IMR-90 (cell line): ENCODE measurements around the gene UBE2N. TPM values are rescaled to one million over a fixed set of nuclear protein-coding genes. Genes with fewer than 3 reads are reported as not detected.

Experiments used
- ATAC-seq: fragments of 200-7000 bp; cut with Tn5 transposase; 2 replicates; pipeline ENCODE4 v1.9.1; 2020; ENCODE audit warnings: low read depth, mild to moderate bottlenecking, moderate library complexity
- BruUV-seq: library from RNA; stranded (reverse); fragments of 400-500 nt; replicated peaks from 2 replicates; lab custom pipeline; 2021; lab: Mats Ljungman, UMichigan
- CTCF ChIA-PET: fragments of 300-600 bp; formaldehyde crosslinking; extraction: SDS; loops from one replicate; lab custom pipeline; 2021; ENCODE audit warnings: antibody characterized with exemption; lab: Yijun Ruan, JAX
- POLR2A ChIA-PET: fragments of 300-600 bp; sonication (Branson Sonifier 250); formaldehyde crosslinking; loops from one replicate; lab custom pipeline; 2022; ENCODE audit warnings: antibody characterized with exemption; ENCODE audit not compliant: unreplicated experiment; lab: Charles Lee
- DNase-seq: peaks from one replicate; pipeline ENCODE4 v3.0.0; 2013
- H2AFZ ChIP-seq: replicated peaks from 2 replicates; pipeline ENCODE3; 2013; ENCODE audit warnings: low read length, mild to moderate bottlenecking; ENCODE audit not compliant: poor library complexity
- H2AK5ac ChIP-seq: 2 replicates; pipeline ENCODE4 v1.6.1; 2013; ENCODE audit warnings: low read depth, low read length, inconsistent platforms
- H2AK9ac ChIP-seq: replicated peaks from 2 replicates; pipeline ENCODE3; 2013; ENCODE audit warnings: mild to moderate bottlenecking, low read depth, low read length, moderate library complexity; ENCODE audit not compliant: poor library complexity
- H2BK120ac ChIP-seq: 2 replicates; pipeline ENCODE4 v1.6.1; 2013; ENCODE audit warnings: low read depth, low read length, inconsistent platforms
- H2BK15ac ChIP-seq: 3 replicates; pipeline ENCODE4 v1.6.1; 2013; ENCODE audit warnings: low read depth, low read length, inconsistent platforms
- H2BK20ac ChIP-seq: 2 replicates; pipeline ENCODE4 v1.6.1; 2013; ENCODE audit warnings: low read depth, mild to moderate bottlenecking, inconsistent platforms, low read length, moderate library complexity
- H2BK5ac ChIP-seq: 2 replicates; pipeline ENCODE4 v1.6.1; 2013; ENCODE audit warnings: mild to moderate bottlenecking, low read depth, low read length, inconsistent platforms; ENCODE audit not compliant: poor library complexity, severe bottlenecking
- H3K14ac ChIP-seq: replicated peaks from 2 replicates; pipeline ENCODE4 v1.6.1; 2013; ENCODE audit warnings: low read depth, low read length, inconsistent platforms
- H3K18ac ChIP-seq: 2 replicates; pipeline ENCODE4 v1.6.1; 2013; ENCODE audit warnings: low read depth, low read length, control low read depth
- H3K23ac ChIP-seq: 2 replicates; pipeline ENCODE4 v1.6.1; 2013; ENCODE audit warnings: low read depth, low read length, inconsistent platforms
- H3K27ac ChIP-seq: 2 replicates; pipeline ENCODE4 v1.5.1; 2013; ENCODE audit warnings: mild to moderate bottlenecking, control low read depth, low read length; ENCODE audit not compliant: insufficient read depth
- H3K27me3 ChIP-seq: 2 replicates; pipeline ENCODE4 v1.6.1; 2013; ENCODE audit warnings: low read length; ENCODE audit not compliant: control insufficient read depth, insufficient read depth
- H3K36me3 ChIP-seq: 2 replicates; pipeline ENCODE4 v1.6.1; 2013; ENCODE audit warnings: low read length, mixed read lengths; ENCODE audit not compliant: control insufficient read depth, insufficient read depth
- H3K4ac ChIP-seq: 2 replicates; pipeline ENCODE4 v1.6.1; 2013; ENCODE audit warnings: low read depth, low read length, inconsistent platforms
- H3K4me1 ChIP-seq: 2 replicates; pipeline ENCODE4 v1.6.1; 2013; ENCODE audit warnings: low read length, mixed read lengths; ENCODE audit not compliant: control insufficient read depth, insufficient read depth
- H3K4me2 ChIP-seq: 2 replicates; pipeline ENCODE4 v1.6.1; 2013; ENCODE audit warnings: low read depth, mild to moderate bottlenecking, control low read depth, low read length, moderate library complexity
- H3K4me3 ChIP-seq: 2 replicates; pipeline ENCODE4 v1.5.1; 2013; ENCODE audit warnings: low read depth, mild to moderate bottlenecking, control low read depth, low read length, moderate library complexity; ENCODE audit not compliant: insufficient read depth
- H3K56ac ChIP-seq: 2 replicates; pipeline ENCODE4 v1.6.1; 2013; ENCODE audit warnings: low read length, inconsistent platforms; ENCODE audit not compliant: insufficient read depth; ENCODE audit errors: extremely low read depth
- H3K79me1 ChIP-seq, 2 experiments: 2 replicates each; pipeline ENCODE4 v1.6.1; 2013; ENCODE audit warnings: low read length in 2 of 2, inconsistent platforms in 1 of 2, low read depth in 1 of 2
- H3K9ac ChIP-seq: 2 replicates; pipeline ENCODE4 v1.6.1; 2013; ENCODE audit warnings: low read depth, low read length, control low read depth
- H3K9me1 ChIP-seq: 2 replicates; pipeline ENCODE4 v1.6.1; 2013; ENCODE audit warnings: low read length, inconsistent platforms; ENCODE audit not compliant: insufficient read depth
- H3K9me3 ChIP-seq: 2 replicates; pipeline ENCODE4 v1.6.1; 2013; ENCODE audit warnings: low read length; ENCODE audit not compliant: control insufficient read depth, insufficient read depth
- H4K20me1 ChIP-seq: 2 replicates; pipeline ENCODE4 v1.6.1; 2013; ENCODE audit warnings: low read length, inconsistent platforms; ENCODE audit not compliant: insufficient read depth
- H4K5ac ChIP-seq: 2 replicates; pipeline ENCODE4 v1.6.1; 2013; ENCODE audit warnings: mild to moderate bottlenecking, low read depth, low read length, control low read depth
- H4K8ac ChIP-seq, 2 experiments: 2 replicates each; pipeline ENCODE4 v1.6.1; 2013; ENCODE audit warnings: low read depth in 2 of 2, low read length in 2 of 2, control low read depth in 1 of 2, inconsistent platforms in 1 of 2
- H4K91ac ChIP-seq: 2 replicates; pipeline ENCODE4 v1.6.1; 2013; ENCODE audit warnings: low read depth, low read length, inconsistent platforms; ENCODE audit not compliant: insufficient read depth
- BHLHE40 ChIP-seq: fragments of 150-350 bp; IDR thresholded peaks from 2 replicates; pipeline ENCODE4 v1.6.1; 2016; ENCODE audit warnings: mild to moderate bottlenecking, low read depth, low read length
- CEBPB ChIP-seq: IDR thresholded peaks from 2 replicates; pipeline ENCODE4 v1.6.1; 2012; ENCODE audit warnings: low read depth, low read length, improper control_type of control experiment
- CHD1 ChIP-seq: IDR thresholded peaks from 2 replicates; pipeline ENCODE4 v1.6.1; 2012; ENCODE audit warnings: low read depth, low read length, improper control_type of control experiment
- FOS ChIP-seq: fragments of 150-350 bp; IDR thresholded peaks from 2 replicates; pipeline ENCODE4 v1.6.1; 2016; ENCODE audit warnings: low read depth, low read length
- MAFK ChIP-seq: IDR thresholded peaks from 2 replicates; pipeline ENCODE4 v1.6.1; 2012; ENCODE audit warnings: low read depth, low read length, improper control_type of control experiment
- MAZ ChIP-seq: IDR thresholded peaks from 2 replicates; pipeline ENCODE4 v1.6.1; 2012; ENCODE audit warnings: low read depth, mild to moderate bottlenecking, low read length, improper control_type of control experiment, moderate library complexity, borderline replicate concordance
- MXI1 ChIP-seq: IDR thresholded peaks from 2 replicates; pipeline ENCODE4 v1.6.1; 2012; ENCODE audit warnings: low read depth, mild to moderate bottlenecking, low read length, moderate library complexity, borderline replicate concordance
- NFE2L2 ChIP-seq: fragments of 150-350 bp; IDR thresholded peaks from 2 replicates; pipeline ENCODE4 v1.6.1; 2016; ENCODE audit warnings: low read depth, mild to moderate bottlenecking, low read length
- POLR2A ChIP-seq: IDR thresholded peaks from 2 replicates; pipeline ENCODE4 v1.6.1; 2012; ENCODE audit warnings: mild to moderate bottlenecking, low read depth, low read length
- RAD21 ChIP-seq: IDR thresholded peaks from 2 replicates; pipeline ENCODE4 v1.6.1; 2012; ENCODE audit warnings: low read length, improper control_type of control experiment
- RCOR1 ChIP-seq: IDR thresholded peaks from 2 replicates; pipeline ENCODE4 v1.6.1; 2012; ENCODE audit warnings: mild to moderate bottlenecking, low read length, improper control_type of control experiment; ENCODE audit not compliant: insufficient replicate concordance
- RFX5 ChIP-seq: IDR thresholded peaks from 2 replicates; pipeline ENCODE4 v1.8.0; 2012; ENCODE audit warnings: low read depth, mild to moderate bottlenecking, low read length, moderate library complexity
- SMC3 ChIP-seq: fragments of 150-350 bp; IDR thresholded peaks from 2 replicates; pipeline ENCODE4 v1.6.1; 2016; ENCODE audit warnings: low read depth, mild to moderate bottlenecking, antibody characterized with exemption, low read length, moderate library complexity
- WGBS, 2 experiments: methylation state at CpG; one replicate each; pipeline versions ENCODE4 v1.1.5 to v1.1.7; 2013; ENCODE audit warnings: missing lambda C conversion rate in 2 of 2; ENCODE audit not compliant: insufficient read length in 1 of 2; ENCODE audit errors: extremely low coverage in 2 of 2; 5-methylcytosine and 5-hydroxymethylcytosine counted together
- dilution Hi-C: fragments of 300-500 bp; cut with HindIII; formaldehyde crosslinking; loops from one replicate; pipeline ENCODE4 v1.14.3; 2018; ENCODE audit warnings: low sequenced_read_pairs; ENCODE audit not compliant: unreplicated experiment
- in situ Hi-C: fragments of 300-500 bp; cut with MboI; formaldehyde crosslinking; loops from 3 replicates; pipeline ENCODE4 v1.14.3; 2019; ENCODE audit warnings: low sequenced_read_pairs, inconsistent platforms, mixed read lengths
- intact Hi-C: fragments of 100-400 bp; cut with micrococcal nuclease; formaldehyde crosslinking; loops from 2 replicates; pipeline ENCODE4 v1.10.0; 2022
- polyA plus RNA-seq, 3 experiments: library from polyadenylated mRNA; depleted of rRNA; stranded (reverse); fragments of >200 nt; gene quantifications; 2 replicates each; pipeline ENCODE4 v1.2.3, GENCODE V29; 2012; ENCODE audit warnings: low replicate concordance in 1 of 3
- total RNA-seq: library from RNA; depleted of rRNA; stranded (reverse); fragments of >200 nt; gene quantifications from 2 replicates; pipeline ENCODE4 v1.2.3, GENCODE V29; 2012
- TF ChIP-seq, protein P1 (sequence below): fragments of 150-350 bp; IDR thresholded peaks from 2 replicates; pipeline ENCODE4 v1.6.1; 2016; ENCODE audit warnings: low read depth, mild to moderate bottlenecking, low read length, moderate library complexity, borderline replicate concordance
- TF ChIP-seq, protein P2 (sequence below): conservative IDR thresholded peaks from 2 replicates; pipeline ENCODE4 v1.5.1; 2012; ENCODE audit warnings: mild to moderate bottlenecking, low read depth, low read length, improper control_type of control experiment
- TF ChIP-seq, protein P3 (sequence below): fragments of 150-350 bp; IDR thresholded peaks from 2 replicates; pipeline ENCODE4 v1.6.1; 2017; ENCODE audit warnings: mild to moderate bottlenecking, antibody characterized with exemption, low read length, low read depth

The UBE2N gene
- total and polyA plus RNA-seq, 2 of the 4 experiments (the other 2 are of a cell fraction) = 64.5 to 103 TPM

DNA sequence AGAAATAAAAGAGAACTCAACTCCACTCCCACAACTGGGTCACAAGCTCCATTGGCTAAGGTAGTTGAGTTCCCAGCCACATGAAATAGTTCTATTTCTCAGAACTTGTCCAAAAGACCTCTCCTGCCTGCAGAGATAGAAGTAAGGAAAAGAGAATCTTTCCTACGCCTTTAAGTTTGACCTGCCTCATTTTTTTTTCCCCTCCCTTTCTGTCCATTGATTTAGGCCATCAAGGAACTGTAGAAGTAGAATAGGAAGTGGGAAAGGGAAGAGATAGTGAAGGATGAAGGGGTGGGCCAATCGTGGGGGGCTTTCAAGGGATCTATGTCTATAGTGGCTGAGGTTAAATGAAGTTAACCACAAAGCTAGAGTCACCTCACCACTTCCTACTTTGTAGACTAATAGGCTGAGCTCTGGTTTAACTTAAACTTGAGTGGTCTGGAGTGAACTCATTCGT, 77.9 kb downstream of the UBE2N start:
- Histone ChIP-seq H3K79me1 (no peaks in the 10 kb centered on the region), H4K91ac (no peak overlapping the region), H2BK5ac (no peak overlapping the region), H3K36me3 (no peaks in the 10 kb centered on the region), H2AK9ac (no peak overlapping the region), H4K5ac (no peak overlapping the region), H3K27me3 (no peaks in the 10 kb centered on the region), H2BK120ac (no peak overlapping the region), H2BK15ac (no peak overlapping the region), H3K9me3 (no peaks in the 10 kb centered on the region), H4K8ac (no peak overlapping the region), H3K27ac (no peak overlapping the region), H2AFZ (no peak overlapping the region), H3K4ac (no peak overlapping the region), H4K20me1 (no peaks in the 10 kb centered on the region), H2BK20ac (no peak overlapping the region), H3K9me1 (no peaks in the 10 kb centered on the region), H3K18ac (no peak overlapping the region), H3K4me1 (no peaks in the 10 kb centered on the region; the same call in 1 of the 2 replicates), H3K4me2 (no peak overlapping the region), H3K9ac (no peak overlapping the region), H3K56ac (no peak overlapping the region), H3K4me3 (no peak overlapping the region), H3K14ac (no peak overlapping the region), H3K23ac (no peak overlapping the region), H2AK5ac (no peak overlapping the region)
- in situ Hi-C loops (no loop called here), intact Hi-C loops (no loop called here), dilution Hi-C loops (no loop called here)
- ChIA-PET CTCF (interaction anchor here (0.7 kb wide), 1 partner anchor 56 kb away, joined by 4 read pairs; no protein-coding TSS in a partner anchor), POLR2A (no interaction called here)
- no peak for ATAC-seq
- TF ChIP-seq NFE2L2 (no peak), CEBPB (no peak), BHLHE40 (no peak), CHD1 (no peak), FOS (no peak), MAFK (no peak), MAZ (no peak), POLR2A (no peak), RFX5 (no peak), RAD21 (no peak), MXI1 (no peak), SMC3 (no peak), RCOR1 (no peak)
- TF ChIP-seq, protein P1, sequence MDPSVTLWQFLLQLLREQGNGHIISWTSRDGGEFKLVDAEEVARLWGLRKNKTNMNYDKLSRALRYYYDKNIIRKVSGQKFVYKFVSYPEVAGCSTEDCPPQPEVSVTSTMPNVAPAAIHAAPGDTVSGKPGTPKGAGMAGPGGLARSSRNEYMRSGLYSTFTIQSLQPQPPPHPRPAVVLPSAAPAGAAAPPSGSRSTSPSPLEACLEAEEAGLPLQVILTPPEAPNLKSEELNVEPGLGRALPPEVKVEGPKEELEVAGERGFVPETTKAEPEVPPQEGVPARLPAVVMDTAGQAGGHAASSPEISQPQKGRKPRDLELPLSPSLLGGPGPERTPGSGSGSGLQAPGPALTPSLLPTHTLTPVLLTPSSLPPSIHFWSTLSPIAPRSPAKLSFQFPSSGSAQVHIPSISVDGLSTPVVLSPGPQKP = no peak
- TF ChIP-seq, protein P2, sequence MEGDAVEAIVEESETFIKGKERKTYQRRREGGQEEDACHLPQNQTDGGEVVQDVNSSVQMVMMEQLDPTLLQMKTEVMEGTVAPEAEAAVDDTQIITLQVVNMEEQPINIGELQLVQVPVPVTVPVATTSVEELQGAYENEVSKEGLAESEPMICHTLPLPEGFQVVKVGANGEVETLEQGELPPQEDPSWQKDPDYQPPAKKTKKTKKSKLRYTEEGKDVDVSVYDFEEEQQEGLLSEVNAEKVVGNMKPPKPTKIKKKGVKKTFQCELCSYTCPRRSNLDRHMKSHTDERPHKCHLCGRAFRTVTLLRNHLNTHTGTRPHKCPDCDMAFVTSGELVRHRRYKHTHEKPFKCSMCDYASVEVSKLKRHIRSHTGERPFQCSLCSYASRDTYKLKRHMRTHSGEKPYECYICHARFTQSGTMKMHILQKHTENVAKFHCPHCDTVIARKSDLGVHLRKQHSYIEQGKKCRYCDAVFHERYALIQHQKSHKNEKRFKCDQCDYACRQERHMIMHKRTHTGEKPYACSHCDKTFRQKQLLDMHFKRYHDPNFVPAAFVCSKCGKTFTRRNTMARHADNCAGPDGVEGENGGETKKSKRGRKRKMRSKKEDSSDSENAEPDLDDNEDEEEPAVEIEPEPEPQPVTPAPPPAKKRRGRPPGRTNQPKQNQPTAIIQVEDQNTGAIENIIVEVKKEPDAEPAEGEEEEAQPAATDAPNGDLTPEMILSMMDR = no peak
- TF ChIP-seq, protein P3, sequence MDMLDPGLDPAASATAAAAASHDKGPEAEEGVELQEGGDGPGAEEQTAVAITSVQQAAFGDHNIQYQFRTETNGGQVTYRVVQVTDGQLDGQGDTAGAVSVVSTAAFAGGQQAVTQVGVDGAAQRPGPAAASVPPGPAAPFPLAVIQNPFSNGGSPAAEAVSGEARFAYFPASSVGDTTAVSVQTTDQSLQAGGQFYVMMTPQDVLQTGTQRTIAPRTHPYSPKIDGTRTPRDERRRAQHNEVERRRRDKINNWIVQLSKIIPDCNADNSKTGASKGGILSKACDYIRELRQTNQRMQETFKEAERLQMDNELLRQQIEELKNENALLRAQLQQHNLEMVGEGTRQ = no peak
- no CpG with 5 or more reads among the region's 3 CpGs for whole genome bisulfite sequencing, 2 experiments
- no peak for DNase-seq
- BruUV-seq = no TSS peak
